Astrocyte (in vitro differentiated cells and primary cell): ENCODE data around the gene AGRN. TPM values are rescaled to one million over a fixed set of nuclear protein-coding genes. Genes with fewer than 3 reads are reported as not detected.

Experiments used
- DNase-seq: peaks from one replicate; pipeline ENCODE4 v3.0.0-alpha.2; 2010; ENCODE audit warnings: low read depth
- FAIRE-seq: peaks from 2 replicates; lab custom pipeline; 2011; peaks lifted over from hg19 to GRCh38; lab: Jason Lieb, UNC
- H2AFZ ChIP-seq: 2 replicates; pipeline ENCODE4 v1.6.0; 2012; ENCODE audit warnings: low read depth, low read length, inconsistent platforms
- H3K27ac ChIP-seq: 2 replicates; pipeline ENCODE4 v1.5.1; 2011; ENCODE audit warnings: low read depth, low read length, inconsistent platforms
- H3K27me3 ChIP-seq: 2 replicates; pipeline ENCODE4 v1.6.0; 2011; ENCODE audit warnings: low read length, inconsistent platforms; ENCODE audit not compliant: insufficient read depth
- H3K36me3 ChIP-seq: 2 replicates; pipeline ENCODE4 v1.5.1; 2011; ENCODE audit warnings: low read length, inconsistent platforms; ENCODE audit not compliant: insufficient read depth
- H3K4me1 ChIP-seq: 2 replicates; pipeline ENCODE4 v1.5.1; 2011; ENCODE audit warnings: low read length, inconsistent platforms; ENCODE audit not compliant: insufficient read depth
- H3K4me2 ChIP-seq: 2 replicates; pipeline ENCODE4 v1.6.0; 2012; ENCODE audit warnings: low read length, inconsistent platforms
- H3K4me3 ChIP-seq: 2 replicates; pipeline ENCODE4 v1.5.1; 2011; ENCODE audit warnings: low read depth, mild to moderate bottlenecking, low read length, inconsistent platforms; ENCODE audit not compliant: insufficient read depth
- H3K79me2 ChIP-seq: 2 replicates; pipeline ENCODE4 v1.6.0; 2012; ENCODE audit warnings: mild to moderate bottlenecking, low read length, inconsistent platforms; ENCODE audit not compliant: insufficient read depth
- H3K9ac ChIP-seq: 2 replicates; pipeline ENCODE4 v1.6.0; 2012; ENCODE audit warnings: mild to moderate bottlenecking, low read length, inconsistent platforms
- H3K9me3 ChIP-seq: 2 replicates; pipeline ENCODE4 v1.5.1; 2012; ENCODE audit warnings: low read depth, mild to moderate bottlenecking, low read length, inconsistent platforms; ENCODE audit not compliant: insufficient read depth
- H4K20me1 ChIP-seq: 2 replicates; pipeline ENCODE4 v1.6.0; 2012; ENCODE audit warnings: low read length, inconsistent platforms; ENCODE audit not compliant: insufficient read depth
- H3K27ac Mint-ChIP-seq: one replicate; pipeline ENCODE4 v1.8.0; 2021; ENCODE audit warnings: mild to moderate bottlenecking, mixed read lengths; ENCODE audit not compliant: unreplicated experiment
- H3K27me3 Mint-ChIP-seq: one replicate; pipeline ENCODE4 v1.8.0; 2021; ENCODE audit warnings: low read depth, mixed read lengths; ENCODE audit not compliant: unreplicated experiment
- H3K36me3 Mint-ChIP-seq: one replicate; pipeline ENCODE4 v1.8.0; 2021; ENCODE audit warnings: low read depth, mixed read lengths; ENCODE audit not compliant: unreplicated experiment
- H3K4me1 Mint-ChIP-seq: one replicate; pipeline ENCODE4 v1.8.0; 2021; ENCODE audit warnings: low read depth, mixed read lengths; ENCODE audit not compliant: unreplicated experiment
- H3K4me3 Mint-ChIP-seq: one replicate; pipeline ENCODE4 v1.8.0; 2021; ENCODE audit warnings: mild to moderate bottlenecking, moderate library complexity, mixed read lengths; ENCODE audit not compliant: unreplicated experiment
- H3K9me3 Mint-ChIP-seq: one replicate; pipeline ENCODE4 v1.8.0; 2021; ENCODE audit warnings: mild to moderate bottlenecking, mixed read lengths; ENCODE audit not compliant: unreplicated experiment
- EZH2 ChIP-seq: IDR thresholded peaks from 2 replicates; pipeline ENCODE4 v1.6.1; 2012; ENCODE audit warnings: mild to moderate bottlenecking, low read length, inconsistent platforms; ENCODE audit not compliant: insufficient read depth
- total RNA-seq: library from RNA; stranded (reverse); gene quantifications from 2 replicates; pipeline ENCODE4 v1.2.1, GENCODE V29; 2021
- TF ChIP-seq, protein P1 (sequence below): IDR thresholded peaks from 2 replicates; pipeline ENCODE4 v1.5.1; 2011; ENCODE audit warnings: low read depth, mild to moderate bottlenecking, inconsistent platforms, low read length, moderate library complexity; ENCODE audit not compliant: insufficient read depth

The AGRN gene
- total RNA-seq, 1 donor from 2014 or later, result 589 TPM

DNA sequence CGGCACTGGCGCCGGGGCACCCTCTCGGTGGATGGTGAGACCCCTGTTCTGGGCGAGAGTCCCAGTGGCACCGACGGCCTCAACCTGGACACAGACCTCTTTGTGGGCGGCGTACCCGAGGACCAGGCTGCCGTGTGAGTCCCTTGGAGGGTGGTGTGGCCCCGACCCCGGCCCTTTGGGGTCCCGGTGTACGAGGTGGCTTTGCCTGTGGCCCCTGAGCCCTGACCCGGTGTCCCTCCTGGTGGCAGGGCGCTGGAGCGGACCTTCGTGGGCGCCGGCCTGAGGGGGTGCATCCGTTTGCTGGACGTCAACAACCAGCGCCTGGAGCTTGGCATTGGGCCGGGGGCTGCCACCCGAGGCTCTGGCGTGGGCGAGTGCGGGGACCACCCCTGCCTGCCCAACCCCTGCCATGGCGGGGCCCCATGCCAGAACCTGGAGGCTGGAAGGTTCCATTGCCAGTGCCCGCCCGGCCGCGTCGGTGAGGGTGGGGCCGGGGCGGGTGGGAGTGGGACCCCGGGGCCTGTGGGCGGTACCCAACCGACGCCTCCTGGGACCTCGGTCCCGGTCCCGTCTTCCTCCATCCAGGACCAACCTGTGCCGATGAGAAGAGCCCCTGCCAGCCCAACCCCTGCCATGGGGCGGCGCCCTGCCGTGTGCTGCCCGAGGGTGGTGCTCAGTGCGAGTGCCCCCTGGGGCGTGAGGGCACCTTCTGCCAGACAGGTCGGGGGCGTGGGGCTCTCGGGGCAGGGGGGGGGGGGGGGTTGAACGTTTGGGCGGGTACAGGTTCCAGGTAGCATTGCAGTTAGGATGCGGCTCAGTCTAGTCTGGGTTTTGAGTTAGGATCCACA lies 29.6 kb downstream of the AGRN start:
- Mint-ChIP-seq H3K9me3 (no peaks in the 10 kb centered on the region), H3K4me1 (no peaks in the 10 kb centered on the region), H3K36me3 (peaks cover 19% of the 10 kb centered on the region), H3K27ac (no peak overlapping the region), H3K27me3 (no peaks in the 10 kb centered on the region), H3K4me3 (no peak overlapping the region)
- H3K9ac ChIP-seq, result no peak overlapping the region
- H3K79me2 ChIP-seq, result peaks cover 4% of the 10 kb centered on the region
- H3K9me3 ChIP-seq, result no peaks in the 10 kb centered on the region
- H3K4me2 ChIP-seq, result no peak overlapping the region
- peaks cover 41% of the 10 kb centered on the region for H4K20me1 ChIP-seq
- H3K27me3 ChIP-seq, result no peaks in the 10 kb centered on the region
- FAIRE-seq (no peak), DNase-seq (no peak)
- H3K36me3 ChIP-seq, result peaks cover 7% of the 10 kb centered on the region
- no peak overlapping the region for H3K4me3 ChIP-seq
- no peaks in the 10 kb centered on the region for H3K4me1 ChIP-seq
- H3K27ac ChIP-seq, result no peak overlapping the region
- no peak overlapping the region for H2AFZ ChIP-seq
- no peak for TF ChIP-seq EZH2

DNA sequence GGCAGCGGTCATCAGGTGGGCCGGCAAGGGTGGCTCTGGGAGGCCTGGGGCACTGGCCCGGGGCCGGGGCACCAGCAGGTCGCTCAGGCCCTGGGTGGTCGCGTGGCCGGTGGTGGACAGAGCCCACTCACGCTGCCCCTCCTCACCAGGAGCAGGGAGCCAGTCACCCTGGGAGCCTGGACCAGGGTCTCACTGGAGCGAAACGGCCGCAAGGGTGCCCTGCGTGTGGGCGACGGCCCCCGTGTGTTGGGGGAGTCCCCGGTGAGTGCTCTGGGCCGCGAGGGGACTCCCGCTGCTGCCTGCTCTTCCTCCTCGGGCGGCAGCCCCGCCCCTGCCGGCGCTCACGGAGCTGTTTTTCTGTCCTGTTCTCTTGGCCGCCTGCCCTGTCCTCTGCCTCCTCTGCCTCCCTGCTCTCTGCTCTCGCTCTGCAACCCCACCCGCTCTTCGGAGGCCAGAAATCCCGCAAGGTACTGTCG lies 30.7 kb downstream of the AGRN start:
- no peaks in the 10 kb centered on the region for H3K9me3 ChIP-seq

DNA sequence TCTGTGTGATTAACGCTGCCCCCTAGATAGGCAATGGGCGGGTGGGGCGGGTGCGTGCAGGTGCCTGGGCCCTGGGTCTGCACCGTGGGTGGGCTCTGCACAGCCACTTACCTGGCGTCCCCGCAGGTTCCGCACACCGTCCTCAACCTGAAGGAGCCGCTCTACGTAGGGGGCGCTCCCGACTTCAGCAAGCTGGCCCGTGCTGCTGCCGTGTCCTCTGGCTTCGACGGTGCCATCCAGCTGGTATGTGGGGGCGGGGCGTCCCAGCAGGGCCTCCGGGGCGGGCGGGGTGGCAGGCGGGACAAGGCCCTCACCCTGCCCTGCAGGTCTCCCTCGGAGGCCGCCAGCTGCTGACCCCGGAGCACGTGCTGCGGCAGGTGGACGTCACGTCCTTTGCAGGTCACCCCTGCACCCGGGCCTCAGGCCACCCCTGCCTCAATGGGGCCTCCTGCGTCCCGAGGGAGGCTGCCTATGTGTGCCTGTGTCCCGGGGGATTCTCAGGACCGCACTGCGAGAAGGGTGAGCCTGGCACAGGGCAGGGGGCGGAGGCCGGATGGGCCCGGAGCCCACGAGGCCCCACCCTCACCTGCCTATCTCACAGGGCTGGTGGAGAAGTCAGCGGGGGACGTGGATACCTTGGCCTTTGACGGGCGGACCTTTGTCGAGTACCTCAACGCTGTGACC lies 31.3 kb downstream of the AGRN start:
- no peaks in the 10 kb centered on the region for H3K79me2 ChIP-seq
- FAIRE-seq (no peak), DNase-seq (no peak)
- no peaks in the 10 kb centered on the region for H3K27me3 ChIP-seq
- Mint-ChIP-seq H3K4me3 (no peak overlapping the region), H3K36me3 (peaks cover 12% of the 10 kb centered on the region), H3K9me3 (no peaks in the 10 kb centered on the region), H3K27me3 (no peaks in the 10 kb centered on the region), H3K27ac (no peak overlapping the region), H3K4me1 (no peaks in the 10 kb centered on the region)
- peaks cover 7% of the 10 kb centered on the region for H3K36me3 ChIP-seq
- H3K4me1 ChIP-seq, result no peaks in the 10 kb centered on the region
- H3K9ac ChIP-seq, result no peak overlapping the region
- H3K4me3 ChIP-seq, result no peak overlapping the region
- H4K20me1 ChIP-seq, result peaks cover 42% of the 10 kb centered on the region
- no peak for TF ChIP-seq EZH2
- TF ChIP-seq, protein P1, sequence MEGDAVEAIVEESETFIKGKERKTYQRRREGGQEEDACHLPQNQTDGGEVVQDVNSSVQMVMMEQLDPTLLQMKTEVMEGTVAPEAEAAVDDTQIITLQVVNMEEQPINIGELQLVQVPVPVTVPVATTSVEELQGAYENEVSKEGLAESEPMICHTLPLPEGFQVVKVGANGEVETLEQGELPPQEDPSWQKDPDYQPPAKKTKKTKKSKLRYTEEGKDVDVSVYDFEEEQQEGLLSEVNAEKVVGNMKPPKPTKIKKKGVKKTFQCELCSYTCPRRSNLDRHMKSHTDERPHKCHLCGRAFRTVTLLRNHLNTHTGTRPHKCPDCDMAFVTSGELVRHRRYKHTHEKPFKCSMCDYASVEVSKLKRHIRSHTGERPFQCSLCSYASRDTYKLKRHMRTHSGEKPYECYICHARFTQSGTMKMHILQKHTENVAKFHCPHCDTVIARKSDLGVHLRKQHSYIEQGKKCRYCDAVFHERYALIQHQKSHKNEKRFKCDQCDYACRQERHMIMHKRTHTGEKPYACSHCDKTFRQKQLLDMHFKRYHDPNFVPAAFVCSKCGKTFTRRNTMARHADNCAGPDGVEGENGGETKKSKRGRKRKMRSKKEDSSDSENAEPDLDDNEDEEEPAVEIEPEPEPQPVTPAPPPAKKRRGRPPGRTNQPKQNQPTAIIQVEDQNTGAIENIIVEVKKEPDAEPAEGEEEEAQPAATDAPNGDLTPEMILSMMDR, result no peak
- no peak overlapping the region for H3K4me2 ChIP-seq
- no peak overlapping the region for H2AFZ ChIP-seq
- no peaks in the 10 kb centered on the region for H3K9me3 ChIP-seq
- no peak overlapping the region for H3K27ac ChIP-seq

More for the DNA sequence above, 30.7 kb downstream of the AGRN start:
- Histone ChIP-seq H2AFZ (no peak overlapping the region), H3K79me2 (no peaks in the 10 kb centered on the region), H3K4me2 (no peak overlapping the region), H3K27me3 (no peaks in the 10 kb centered on the region), H3K4me1 (no peaks in the 10 kb centered on the region), H3K9ac (no peak overlapping the region), H3K27ac (no peak overlapping the region), H4K20me1 (peaks cover 38% of the 10 kb centered on the region), H3K4me3 (no peak overlapping the region), H3K36me3 (peaks cover 7% of the 10 kb centered on the region)
- H3K4me1 Mint-ChIP-seq, result no peaks in the 10 kb centered on the region
- H3K9me3 Mint-ChIP-seq, result no peaks in the 10 kb centered on the region
- no peak for TF ChIP-seq EZH2
- TF ChIP-seq, protein P1, result no peak
- DNase-seq (no peak), FAIRE-seq (no peak)
- no peak overlapping the region for H3K4me3 Mint-ChIP-seq
- peaks cover 15% of the 10 kb centered on the region for H3K36me3 Mint-ChIP-seq
- H3K27ac Mint-ChIP-seq, result no peak overlapping the region
- H3K27me3 Mint-ChIP-seq, result no peaks in the 10 kb centered on the region
